NCI-H1694 (cell line): ENCODE measurements around the gene RGS6.
A peak's percentile ranks its signal among the peaks of the same experiment; 100 is the strongest.

Experiments used
- DNase-seq: peaks from one replicate; lab custom pipeline; 2025; lab: John Stamatoyannopoulos, UW

The RGS6 gene

GRCh38 chr14:72554994-72555608 lies 622.9 kb downstream of the RGS6 start:
- no peak for DNase-seq

- no peak for DNase-seq
Observed at GRCh38 chr14:72555609-72556000, 623.4 kb downstream of the RGS6 start.

- DNase-seq, result no peak
Observed at GRCh38 chr14:72557671-72558070, 625.4 kb downstream of the RGS6 start.

GRCh38 chr14:72558721-72559120 lies 626.5 kb downstream of the RGS6 start:
- DNase-seq, result no peak

GRCh38 chr14:72559202-72559601 lies 627.0 kb downstream of the RGS6 start:
- no peak for DNase-seq

- DNase-seq, result no peak
Observed at GRCh38 chr14:72559669-72560255, 627.5 kb downstream of the RGS6 start.

- no peak for DNase-seq
Observed at GRCh38 chr14:72560331-72560730, 628.1 kb downstream of the RGS6 start.

- no peak for DNase-seq
Observed at GRCh38 chr14:72560889-72561493, 628.8 kb downstream of the RGS6 start.

- no peak for DNase-seq
Observed at GRCh38 chr14:72562300-72562699, 630.1 kb downstream of the RGS6 start.

- DNase-seq, result peak; percentile 24
Observed at GRCh38 chr14:72563676-72564075, 631.4 kb downstream of the RGS6 start.

GRCh38 chr14:72565149-72565559 lies 632.9 kb downstream of the RGS6 start:
- DNase-seq, result no peak

- DNase-seq, result peak; percentile 34
Observed at GRCh38 chr14:72565917-72566316, 633.7 kb downstream of the RGS6 start.

GRCh38 chr14:72567226-72567625 lies 635.0 kb downstream of the RGS6 start:
- no peak for DNase-seq

- no peak for DNase-seq
Observed at GRCh38 chr14:72568296-72568992, 636.2 kb downstream of the RGS6 start.

GRCh38 chr14:72573725-72574417 lies 641.6 kb downstream of the RGS6 start:
- DNase-seq, result peak; percentile 96

GRCh38 chr14:72574715-72575114 lies 642.5 kb downstream of the RGS6 start:
- no peak for DNase-seq

GRCh38 chr14:72576258-72576657 lies 644.0 kb downstream of the RGS6 start:
- DNase-seq, result peak; percentile 35

- no peak for DNase-seq
Observed at GRCh38 chr14:72577521-72577920, 645.3 kb downstream of the RGS6 start.

GRCh38 chr14:72578514-72578913 lies 646.3 kb downstream of the RGS6 start:
- no peak for DNase-seq

- no peak for DNase-seq
Observed at GRCh38 chr14:72582582-72582981, 650.4 kb downstream of the RGS6 start.

GRCh38 chr14:72583316-72584272 lies 651.4 kb downstream of the RGS6 start:
- peak; percentile 78 for DNase-seq
